K562 (cell line): ENCODE measurements around the gene CAPN12. TPM values are rescaled to one million over a fixed set of nuclear protein-coding genes. Genes with fewer than 3 reads are reported as not detected.

ENCODE experiments used
- ATAC-seq: fragments of 200-7000 bp; cut with Tn5 transposase; 3 replicates; pipeline ENCODE4 v1.9.1; 2020; ENCODE audit warnings: moderate library complexity
- BruUV-seq: library from RNA; stranded (reverse); fragments of 400-500 nt; replicated peaks from 2 replicates; lab custom pipeline; 2021; lab: Mats Ljungman, UMichigan
- CTCF ChIA-PET: fragments of 300-600 bp; formaldehyde crosslinking; extraction: SDS; loops from one replicate; lab custom pipeline; 2021; ENCODE audit warnings: low intra/inter-chr PET ratio; lab: Yijun Ruan, JAX
- POLR2A ChIA-PET: fragments of 300-600, 350-650 bp; sonication (Branson Sonifier 250); formaldehyde crosslinking; extraction: SDS; loops from one replicate; lab custom pipeline; 2021; ENCODE audit warnings: antibody characterized with exemption, inconsistent platforms; lab: Yijun Ruan, JAX
- DNase-seq, 4 experiments: peaks; one replicate each; pipeline versions ENCODE4 v3.0.0 to v3.0.0-alpha.2; 2011 to 2018; ENCODE audit warnings: low spot score in 3 of 4, mixed read lengths in 3 of 4; ENCODE audit errors: extremely low read depth in 1 of 4
- FAIRE-seq: peaks from 2 replicates; lab custom pipeline; 2011; peaks lifted over from hg19 to GRCh38; lab: Jason Lieb, UNC
- H2AFZ ChIP-seq: 2 replicates; pipeline ENCODE4 v1.6.0; 2011; ENCODE audit warnings: low read depth, low read length, control low read depth, inconsistent platforms
- H3K27ac ChIP-seq: fragments of 200-600 bp; 3 replicates; pipeline ENCODE4 v1.8.0; 2011; ENCODE audit warnings: low read depth, mild to moderate bottlenecking, control low read depth, inconsistent platforms, low read length, moderate library complexity, mixed read lengths; ENCODE audit errors: extremely low read depth
- H3K27me3 ChIP-seq, 2 experiments: fragments of 300-600 bp in 1 of 2; 2 replicates in 1 of 2; 3 replicates in 1 of 2; pipeline versions ENCODE4 v1.6.0 to v1.8.0; 2011; ENCODE audit warnings: inconsistent platforms in 2 of 2, low read length in 2 of 2, mild to moderate bottlenecking in 1 of 2, mixed read lengths in 1 of 2, moderate library complexity in 1 of 2; ENCODE audit not compliant: control insufficient read depth in 2 of 2, insufficient read depth in 2 of 2
- H3K36me3 ChIP-seq: fragments of 300-600 bp; 3 replicates; pipeline ENCODE4 v1.8.0; 2011; ENCODE audit warnings: mild to moderate bottlenecking, low read length, inconsistent platforms; ENCODE audit not compliant: control insufficient read depth, insufficient read depth
- H3K4me1 ChIP-seq, 2 experiments: fragments of 200-600 bp in 1 of 2; replicated peaks in 1 of 2; 2 replicates in 1 of 2; 3 replicates in 1 of 2; pipeline versions ENCODE4 v1.5.1 to v1.8.0; 2011; ENCODE audit warnings: inconsistent platforms in 2 of 2, low read length in 2 of 2, mild to moderate bottlenecking in 1 of 2, mixed read lengths in 1 of 2, moderate library complexity in 1 of 2; ENCODE audit not compliant: control insufficient read depth in 2 of 2, insufficient read depth in 2 of 2
- H3K4me2 ChIP-seq: 2 replicates; pipeline ENCODE4 v1.6.1; 2011; ENCODE audit warnings: low read length, control low read depth, inconsistent platforms, mixed read lengths; ENCODE audit not compliant: insufficient read depth
- H3K4me3 ChIP-seq: fragments of 200-600 bp; sonication (generic), shearing (Covaris generic); 2 replicates; pipeline ENCODE4 v1.5.1; 2016; ENCODE audit warnings: control low read depth, inconsistent platforms
- H3K79me2 ChIP-seq: fragments of 200-600 bp; 3 replicates; pipeline ENCODE4 v1.8.0; 2011; ENCODE audit warnings: low read length, inconsistent platforms; ENCODE audit not compliant: control insufficient read depth, insufficient read depth
- H3K9ac ChIP-seq, 2 experiments: 2 replicates each; pipeline versions ENCODE4 v1.6.0 to v1.6.1; 2011; ENCODE audit warnings: low read depth in 2 of 2, low read length in 2 of 2, control low read depth in 1 of 2, inconsistent platforms in 1 of 2, mild to moderate bottlenecking in 1 of 2, mixed read lengths in 1 of 2; ENCODE audit not compliant: insufficient read depth in 1 of 2
- H3K9me1 ChIP-seq: one replicate; pipeline ENCODE4 v1.6.0; 2011; ENCODE audit warnings: inconsistent platforms, mild to moderate bottlenecking, low read length, moderate library complexity; ENCODE audit not compliant: control insufficient read depth, insufficient read depth
- H3K9me3 ChIP-seq: replicated peaks from 2 replicates; pipeline ENCODE4 v1.5.1; 2011; ENCODE audit warnings: low read depth, low read length, inconsistent platforms; ENCODE audit not compliant: control insufficient read depth, insufficient read depth
- H4K20me1 ChIP-seq: replicated peaks from 2 replicates; pipeline ENCODE4 v1.6.1; 2011; ENCODE audit warnings: low read length, inconsistent platforms, mixed read lengths; ENCODE audit not compliant: control insufficient read depth, insufficient read depth
- BCOR ChIP-seq: fragments of 450-650 bp; IDR thresholded peaks from 2 replicates; pipeline ENCODE4 v1.6.1; 2016
- DDX20 ChIP-seq: fragments of 450-650 bp; IDR thresholded peaks from 2 replicates; pipeline ENCODE4 v1.6.1; 2016; ENCODE audit warnings: missing genetic modification characterization, low read depth, mild to moderate bottlenecking, missing compliant biosample characterization, moderate library complexity
- ESRRA ChIP-seq: fragments of 450-650 bp; IDR thresholded peaks from 2 replicates; pipeline ENCODE4 v1.6.1; 2014; ENCODE audit warnings: low read depth, mild to moderate bottlenecking, moderate library complexity, borderline replicate concordance
- HCFC1 ChIP-seq: IDR thresholded peaks from 2 replicates; pipeline ENCODE4 v1.6.1; 2012; ENCODE audit warnings: low read depth, low read length, improper control_type of control experiment
- MEF2A ChIP-seq: IDR thresholded peaks from 2 replicates; pipeline ENCODE4 v1.6.1; 2011; ENCODE audit warnings: low read depth, mild to moderate bottlenecking, low read length, moderate library complexity; ENCODE audit not compliant: control insufficient read depth
- POLR2G ChIP-seq: fragments of 200-400 bp; formaldehyde crosslinking; IDR thresholded peaks from 2 replicates; pipeline ENCODE4 v1.6.1; 2017; ENCODE audit warnings: low read depth, mild to moderate bottlenecking, antibody characterized with exemption, low read length, moderate library complexity
- PTTG1 ChIP-seq: fragments of 450-650 bp; IDR thresholded peaks from 2 replicates; pipeline ENCODE4 v1.6.1; 2016; ENCODE audit warnings: low read depth, mild to moderate bottlenecking, missing genetic modification characterization, missing compliant biosample characterization
- RBM22 ChIP-seq: fragments of 200-400 bp; formaldehyde crosslinking; IDR thresholded peaks from 2 replicates; pipeline ENCODE4 v1.6.1; 2018; ENCODE audit warnings: low read length, low read depth; ENCODE audit not compliant: poor library complexity, severe bottlenecking
- RCOR1 ChIP-seq, 2 experiments: IDR thresholded peaks; 2 replicates each; pipeline ENCODE4 v1.6.1; 2012; ENCODE audit warnings: low read depth in 2 of 2, low read length in 2 of 2, borderline replicate concordance in 1 of 2, improper control_type of control experiment in 1 of 2
- WGBS: fragments of 100-300 bp; shearing (Covaris generic); methylation state at CpG from one replicate; pipeline ENCODE4 v1.1.6; 2016; ENCODE audit warnings: low coverage, mixed read lengths; ENCODE audit not compliant: insufficient coverage; ENCODE audit errors: missing lambda C conversion rate; 5-methylcytosine and 5-hydroxymethylcytosine counted together
- in situ Hi-C: fragments of 300-500 bp; cut with MboI; formaldehyde crosslinking; loops from 4 replicates; pipeline ENCODE4 v1.15.0; 2018; ENCODE audit warnings: inconsistent platforms, mixed read lengths
- intact Hi-C: fragments of 100-400 bp; cut with micrococcal nuclease; formaldehyde crosslinking; loops from 2 replicates; pipeline ENCODE4 v1.14.2; 2022
- polyA plus RNA-seq, 8 experiments: library from polyadenylated mRNA; depleted of rRNA in 4 of 8; stranded (reverse) in 5 of 8; unstranded in 3 of 8; fragments of >200 nt; fragmentation: Nextera tagmentation in 2 of 8; fragmentation: Illumina TruSeq in 1 of 8; extraction: Ambion mirVana in 2 of 8; extraction: Trizol in 1 of 8; gene quantifications; 2 replicates each; pipeline versions ENCODE4 v1.2.1 to v1.2.3, GENCODE V29; 2011 to 2014; ENCODE audit warnings: inconsistent platforms in 1 of 8, missing spikeins in 1 of 8
- total RNA-seq, 7 experiments: library from RNA; depleted of rRNA in 6 of 7; stranded (reverse); fragments of >200 nt in 6 of 7; fragmentation: Illumina TruSeq in 2 of 7; extraction: Trizol in 2 of 7; gene quantifications; 2 replicates each; pipeline versions ENCODE4 v1.2.1 to v1.2.3, GENCODE V29; 2011 to 2021; ENCODE audit warnings: low replicate concordance in 1 of 7

The CAPN12 gene
- total and polyA plus RNA-seq, 9 of the 15 experiments (the other 6 are each of a cell fraction or from before 2014, with no cell fraction given), result 0.83 to 7.0 (median 1.6) TPM

DNA sequence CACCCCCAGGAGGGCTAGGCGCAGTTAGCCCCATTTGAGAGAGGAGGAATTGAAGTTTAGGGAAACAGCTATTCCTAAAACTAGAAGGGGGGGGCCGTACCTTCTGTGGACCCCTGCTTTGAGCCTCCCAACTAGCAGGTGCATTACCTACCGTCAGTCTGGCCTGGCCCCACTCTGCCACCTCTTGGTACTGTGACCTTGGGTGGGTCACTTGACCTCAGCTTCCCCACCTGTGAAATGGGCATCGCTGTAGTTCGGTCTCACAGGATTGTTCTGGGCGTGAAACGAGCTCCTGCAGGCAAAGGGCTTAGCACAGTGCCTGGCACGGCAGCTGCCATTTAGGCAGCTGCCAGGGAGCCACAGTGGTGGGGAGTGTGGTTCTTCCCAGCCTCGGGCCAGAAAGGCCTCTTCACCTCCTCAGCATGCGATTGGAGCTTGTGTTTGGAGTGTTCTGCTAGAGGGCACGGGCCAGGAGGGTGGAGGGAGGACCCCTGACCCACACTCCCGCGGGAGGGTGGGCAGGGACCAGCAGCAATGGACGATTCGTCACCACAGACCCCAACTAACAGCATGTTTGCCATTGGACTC is 32.0 kb downstream of the CAPN12 start:
- intact Hi-C loops (no loop called here), in situ Hi-C loops (no loop called here)
- no peak for FAIRE-seq
- BruUV-seq, result no TSS peak
- Histone ChIP-seq H2AFZ (no peak overlapping the region), H3K9me3 (no peaks in the 10 kb centered on the region), H3K36me3 (peaks cover 95% of the 10 kb centered on the region; the same call in 2 of the 3 replicates), H3K4me3 (no peak overlapping the region), H3K4me1 (peaks cover 0 to 22% of the 10 kb centered on the region in 2 experiments; a peak in 1 of 5 replicates), H3K9me1 (no peaks in the 10 kb centered on the region), H3K79me2 (no peaks in the 10 kb centered on the region; the same call in 2 of the 3 replicates), H3K4me2 (no peak overlapping the region), H3K27me3 (no peaks in the 10 kb centered on the region), H4K20me1 (peaks cover 3% of the 10 kb centered on the region; the same call in 1 of the 2 replicates), H3K27ac (no peak overlapping the region), H3K9ac (peak overlapping the region in 1 of 2 experiments; percentile 30; a peak in 1 of 4 replicates)
- peak; percentile 96 for TF ChIP-seq ESRRA
- TF ChIP-seq POLR2G, result peak; percentile 23; the same call in 1 of the 2 replicates
- 0 out of 4 replicates have a peak, but pooled peaks of 1 of the 2 experiments have one; percentile 9 for TF ChIP-seq RCOR1 (IDR thresholded peaks at IDR 0.05; ENCODE audit: borderline replicate concordance in 1 of 2, low read depth in 2 of 2, low read length in 2 of 2)
- no peak for TF ChIP-seq DDX20
- TF ChIP-seq MEF2A, result no peak
- peak; percentile 52; the same call in 1 of the 2 replicates for TF ChIP-seq BCOR
- TF ChIP-seq PTTG1 (tag), result no peak
- TF ChIP-seq RBM22, result peak; percentile 23
- no peak for TF ChIP-seq HCFC1
- ChIA-PET POLR2A (interaction anchor here (1.2 to 1.3 kb wide), 2 partner anchors 12 to 62 kb away, joined by 3 read pairs; no protein-coding TSS in a partner anchor), CTCF (no interaction called here)
- no peak for DNase-seq
- WGBS, result 96% methylated on average over 13 of the region's 15 CpGs
- ATAC-seq, result no peak
